ENCODE measurements around the gene KATNAL2.

The KATNAL2 gene

DNA sequence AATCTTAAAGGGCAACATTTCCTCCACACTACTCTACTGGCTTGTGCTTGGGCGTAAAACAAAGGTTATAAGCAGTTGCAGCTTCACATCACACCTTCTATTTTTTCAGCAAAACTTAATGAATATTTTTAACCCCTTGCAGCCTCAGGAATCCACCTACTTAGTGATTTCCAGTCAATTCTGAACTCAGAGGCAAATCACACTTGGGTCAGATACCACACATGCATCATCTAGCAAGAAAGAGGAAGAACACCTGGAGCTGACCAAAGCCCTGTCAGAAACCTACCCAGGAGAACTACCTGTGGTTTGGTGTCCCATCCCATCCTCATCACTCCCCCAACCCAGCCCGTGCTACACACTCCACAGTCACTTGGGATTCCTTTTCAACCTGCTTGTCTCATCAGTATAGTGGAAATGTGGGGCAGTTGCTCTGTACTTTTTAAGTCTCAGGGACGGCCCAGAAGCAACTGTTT, 25.6 kb upstream of the KATNAL2 start:
- TF ChIP-seq, protein P1, sequence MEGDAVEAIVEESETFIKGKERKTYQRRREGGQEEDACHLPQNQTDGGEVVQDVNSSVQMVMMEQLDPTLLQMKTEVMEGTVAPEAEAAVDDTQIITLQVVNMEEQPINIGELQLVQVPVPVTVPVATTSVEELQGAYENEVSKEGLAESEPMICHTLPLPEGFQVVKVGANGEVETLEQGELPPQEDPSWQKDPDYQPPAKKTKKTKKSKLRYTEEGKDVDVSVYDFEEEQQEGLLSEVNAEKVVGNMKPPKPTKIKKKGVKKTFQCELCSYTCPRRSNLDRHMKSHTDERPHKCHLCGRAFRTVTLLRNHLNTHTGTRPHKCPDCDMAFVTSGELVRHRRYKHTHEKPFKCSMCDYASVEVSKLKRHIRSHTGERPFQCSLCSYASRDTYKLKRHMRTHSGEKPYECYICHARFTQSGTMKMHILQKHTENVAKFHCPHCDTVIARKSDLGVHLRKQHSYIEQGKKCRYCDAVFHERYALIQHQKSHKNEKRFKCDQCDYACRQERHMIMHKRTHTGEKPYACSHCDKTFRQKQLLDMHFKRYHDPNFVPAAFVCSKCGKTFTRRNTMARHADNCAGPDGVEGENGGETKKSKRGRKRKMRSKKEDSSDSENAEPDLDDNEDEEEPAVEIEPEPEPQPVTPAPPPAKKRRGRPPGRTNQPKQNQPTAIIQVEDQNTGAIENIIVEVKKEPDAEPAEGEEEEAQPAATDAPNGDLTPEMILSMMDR (IDR thresholded peaks at IDR 0.05; ENCODE audit: low read length, missing control alignments), result no peak
- no peak overlapping the region for H3K4me3 ChIP-seq (replicated peaks; ENCODE audit: low read depth, low read length)
- no peak for DNase-seq (ENCODE audit: low read depth)

DNA sequence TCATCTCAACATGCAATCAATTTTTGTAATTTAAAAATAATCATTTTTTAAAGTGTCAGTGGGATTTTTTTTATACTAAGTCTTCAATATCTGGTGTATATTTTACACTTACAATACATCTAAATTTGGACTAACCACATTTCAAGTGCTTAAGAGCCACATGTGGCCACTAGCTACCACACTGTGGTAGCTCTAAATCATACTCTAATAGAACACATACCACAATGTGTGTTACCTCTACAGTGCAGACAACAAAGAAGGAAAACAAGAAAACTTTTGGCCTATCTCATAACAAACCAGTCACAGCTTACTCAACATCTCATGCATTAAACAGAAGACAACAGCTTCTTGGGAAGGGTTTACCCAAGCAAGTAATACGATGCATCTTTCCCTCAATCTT, 24.6 kb upstream of the KATNAL2 start:
- TF ChIP-seq, protein P1 (IDR thresholded peaks at IDR 0.05; ENCODE audit: low read length, missing control alignments), result no peak
- H3K4me3 ChIP-seq (replicated peaks; ENCODE audit: low read depth, low read length), result no peak overlapping the region
- no peak for DNase-seq (ENCODE audit: low read depth)

DNA sequence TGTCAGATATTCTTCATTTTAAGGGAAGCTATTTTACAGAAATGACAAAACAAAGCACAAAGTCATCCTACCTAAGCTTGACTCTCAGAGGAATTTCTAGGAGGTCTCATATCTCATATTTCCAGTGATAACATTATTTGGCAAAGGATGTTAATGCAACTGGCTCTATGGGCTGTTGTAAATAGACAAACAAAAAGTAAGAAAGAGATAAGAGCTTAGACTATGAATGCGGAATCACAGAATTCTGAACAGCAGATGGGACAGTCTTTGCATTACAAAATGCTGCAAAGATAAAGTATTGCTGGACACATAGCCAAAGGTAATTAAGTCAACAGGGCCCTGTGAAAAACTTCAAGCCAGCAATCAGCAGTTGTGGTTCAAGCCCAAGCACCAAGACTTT, 24.0 kb upstream of the KATNAL2 start:
- H3K4me3 ChIP-seq (replicated peaks; ENCODE audit: low read depth, low read length), result no peak overlapping the region
- DNase-seq (ENCODE audit: low read depth), result no peak
- TF ChIP-seq, protein P1 (IDR thresholded peaks at IDR 0.05; ENCODE audit: low read length, missing control alignments), result no peak

DNA sequence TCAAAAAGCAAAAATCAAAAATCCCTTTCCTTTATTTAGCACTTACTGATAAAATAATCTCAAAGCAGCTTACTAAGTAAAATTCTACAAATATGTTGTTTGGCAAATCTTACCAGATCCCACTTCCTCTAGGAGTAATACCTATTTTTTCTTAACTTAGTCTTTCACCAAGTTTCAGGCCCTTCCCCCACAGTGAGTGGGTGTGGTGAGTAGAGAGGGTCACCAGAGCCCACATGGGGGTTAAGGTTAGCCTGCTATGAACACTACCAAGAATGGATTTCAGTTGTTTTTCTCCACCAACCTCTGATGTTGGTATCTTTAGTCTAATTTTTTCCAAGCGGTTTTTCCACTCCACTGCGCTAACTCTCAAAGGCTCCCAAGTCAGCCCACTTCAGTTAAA, 23.3 kb upstream of the KATNAL2 start:
- no peak for DNase-seq (ENCODE audit: low read depth)

DNA sequence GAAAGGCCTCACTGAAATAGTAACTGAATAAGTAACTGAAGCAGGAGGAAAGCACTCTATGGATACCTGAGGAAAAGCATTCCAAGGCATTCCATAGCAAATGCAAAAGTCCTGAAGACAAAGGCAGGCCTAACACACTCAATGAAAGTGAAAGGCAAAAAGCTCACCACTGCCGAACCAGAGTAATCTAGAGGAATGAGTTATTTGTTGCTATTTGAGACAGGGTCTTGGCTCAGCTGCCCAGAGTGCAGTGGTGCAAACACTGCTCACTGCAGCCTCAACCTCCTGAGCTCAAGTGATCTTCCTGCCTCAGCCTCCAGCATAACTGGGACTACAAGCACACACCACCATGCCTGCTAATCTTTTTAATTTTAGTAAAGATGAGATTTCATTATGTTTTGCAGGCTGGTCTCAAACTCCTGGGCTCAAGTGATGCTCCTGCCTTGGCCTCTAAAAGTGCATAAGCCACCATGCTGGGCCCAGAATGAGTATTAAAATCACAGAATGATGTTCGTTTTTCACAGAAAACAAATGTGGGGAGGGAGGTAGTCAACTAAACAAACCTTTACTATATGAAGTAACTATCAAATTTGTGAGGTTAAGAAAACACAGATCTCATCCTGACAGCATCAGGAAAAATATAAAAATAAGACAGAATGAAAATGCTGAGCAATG, 18.0 kb upstream of the KATNAL2 start:
- TF ChIP-seq, protein P1 (IDR thresholded peaks at IDR 0.05; ENCODE audit: low read length, missing control alignments), result no peak
- DNase-seq (ENCODE audit: low read depth), result no peak
- H3K4me3 ChIP-seq (replicated peaks; ENCODE audit: low read depth, low read length), result no peak overlapping the region

More for the DNA sequence above, 23.3 kb upstream of the KATNAL2 start:
- H3K4me3 ChIP-seq (replicated peaks; ENCODE audit: low read depth, low read length), result no peak overlapping the region
- TF ChIP-seq, protein P1 (IDR thresholded peaks at IDR 0.05; ENCODE audit: low read length, missing control alignments), result no peak

DNA sequence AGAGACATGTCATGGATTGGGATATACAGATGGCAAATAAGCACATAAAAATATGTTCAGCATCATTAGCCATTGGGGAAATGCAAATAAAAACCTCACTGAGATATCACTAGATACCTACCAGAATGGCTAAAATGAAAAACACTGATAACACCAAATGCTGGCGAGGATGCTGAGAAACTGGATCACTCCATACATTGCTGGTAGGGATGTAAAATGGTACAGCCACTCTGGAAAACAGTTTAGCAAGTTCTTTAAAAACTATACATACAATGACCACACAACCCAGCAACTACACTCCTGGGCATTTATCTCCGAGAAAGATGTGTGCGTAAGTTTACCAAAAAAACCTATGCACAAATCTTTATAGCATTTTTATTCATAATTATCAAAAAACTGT, 14.0 kb upstream of the KATNAL2 start:
- TF ChIP-seq, protein P1 (IDR thresholded peaks at IDR 0.05; ENCODE audit: low read length, missing control alignments), result no peak
- H3K4me3 ChIP-seq (replicated peaks; ENCODE audit: low read depth, low read length), result no peak overlapping the region
- DNase-seq (ENCODE audit: low read depth), result no peak

DNA sequence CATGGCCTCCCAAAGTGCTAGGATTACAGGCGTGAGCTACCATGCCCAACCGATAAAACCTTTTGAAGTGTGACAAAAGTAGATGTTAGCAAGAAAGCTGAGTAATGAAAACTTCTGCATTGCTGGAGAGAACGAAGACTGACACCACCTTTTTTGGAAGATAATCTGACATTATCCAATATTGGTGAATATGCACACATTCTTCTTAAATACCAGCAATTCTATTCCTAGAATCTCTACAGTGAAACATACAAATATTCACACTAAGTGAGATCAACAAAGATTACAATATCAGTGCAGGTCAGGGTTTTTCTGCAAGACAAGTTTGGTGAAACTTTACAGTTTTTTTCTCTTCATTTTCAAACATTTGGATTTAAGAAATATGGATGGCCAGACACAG, 7.9 kb upstream of the KATNAL2 start:
- no peak for DNase-seq (ENCODE audit: low read depth)
- H3K4me3 ChIP-seq (replicated peaks; ENCODE audit: low read depth, low read length), result no peak overlapping the region
- TF ChIP-seq, protein P1 (IDR thresholded peaks at IDR 0.05; ENCODE audit: low read length, missing control alignments), result no peak

Data from fibroblast of pulmonary artery (primary cell).